RWPE1 (cell line): Measurements from ENCODE around the gene RPS28.

Source experiments
- CTCF ChIA-PET: fragments of 350-600 bp; sonication (Branson Sonifier 250); formaldehyde crosslinking; extraction: SDS; loops from one replicate; lab custom pipeline; 2021; lab: Yijun Ruan, JAX
- POLR2A ChIA-PET: fragments of 400-600 bp; formaldehyde crosslinking; extraction: SDS; loops from one replicate; lab custom pipeline; 2020; ENCODE audit warnings: antibody characterized with exemption; ENCODE audit not compliant: low non-redundant PET; lab: Yijun Ruan, JAX
- DNase-seq: peaks from one replicate; pipeline ENCODE4 v3.0.0; 2012; ENCODE audit warnings: low spot score
- H3K27ac ChIP-seq: fragments of 450-650 bp; 2 replicates; pipeline ENCODE4 v1.5.1; 2017
- TF ChIP-seq, protein P1 (sequence below): fragments of 450-650 bp; conservative IDR thresholded peaks from 2 replicates; pipeline ENCODE4 v1.5.1; 2017; ENCODE audit warnings: low read depth, mild to moderate bottlenecking

Gene RPS28

DNA sequence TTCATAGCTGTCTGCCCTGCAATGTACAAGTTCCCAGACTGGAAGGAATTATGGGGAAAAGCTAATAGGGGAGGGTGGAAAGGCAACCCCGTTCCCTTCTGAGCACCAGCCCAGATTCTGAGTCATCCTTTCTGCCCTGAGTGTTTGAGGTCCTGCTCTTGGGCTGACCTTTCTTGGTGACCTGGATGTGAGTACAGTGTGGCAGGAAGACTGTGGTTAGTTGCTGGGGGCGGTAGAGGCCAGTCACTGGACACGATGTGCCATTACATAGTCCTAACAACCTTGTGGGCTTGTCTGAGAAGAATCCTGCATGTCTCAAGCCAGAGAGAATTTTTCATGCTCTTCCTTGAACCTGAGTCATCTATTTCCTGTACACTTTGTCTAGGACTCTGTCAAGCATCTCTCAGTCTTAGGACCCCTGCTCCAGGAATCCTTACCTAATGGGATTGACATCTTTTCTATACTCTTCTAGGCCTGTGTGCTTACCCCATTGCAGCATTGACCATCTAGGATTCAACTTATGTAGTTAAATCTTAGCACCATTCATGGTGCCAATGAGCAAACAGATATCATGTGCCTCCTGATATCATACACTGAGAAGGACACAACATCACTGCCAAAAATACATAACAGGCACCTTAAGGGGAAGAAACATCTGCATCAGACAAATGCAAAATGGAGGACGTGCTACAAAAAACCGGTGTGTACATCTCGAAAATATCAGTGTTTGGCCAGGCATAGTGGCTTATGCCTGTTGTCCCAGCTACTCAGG, 34.5 kb downstream of the RPS28 start:
- peak; percentile 69 for DNase-seq
- TF ChIP-seq, protein P1, sequence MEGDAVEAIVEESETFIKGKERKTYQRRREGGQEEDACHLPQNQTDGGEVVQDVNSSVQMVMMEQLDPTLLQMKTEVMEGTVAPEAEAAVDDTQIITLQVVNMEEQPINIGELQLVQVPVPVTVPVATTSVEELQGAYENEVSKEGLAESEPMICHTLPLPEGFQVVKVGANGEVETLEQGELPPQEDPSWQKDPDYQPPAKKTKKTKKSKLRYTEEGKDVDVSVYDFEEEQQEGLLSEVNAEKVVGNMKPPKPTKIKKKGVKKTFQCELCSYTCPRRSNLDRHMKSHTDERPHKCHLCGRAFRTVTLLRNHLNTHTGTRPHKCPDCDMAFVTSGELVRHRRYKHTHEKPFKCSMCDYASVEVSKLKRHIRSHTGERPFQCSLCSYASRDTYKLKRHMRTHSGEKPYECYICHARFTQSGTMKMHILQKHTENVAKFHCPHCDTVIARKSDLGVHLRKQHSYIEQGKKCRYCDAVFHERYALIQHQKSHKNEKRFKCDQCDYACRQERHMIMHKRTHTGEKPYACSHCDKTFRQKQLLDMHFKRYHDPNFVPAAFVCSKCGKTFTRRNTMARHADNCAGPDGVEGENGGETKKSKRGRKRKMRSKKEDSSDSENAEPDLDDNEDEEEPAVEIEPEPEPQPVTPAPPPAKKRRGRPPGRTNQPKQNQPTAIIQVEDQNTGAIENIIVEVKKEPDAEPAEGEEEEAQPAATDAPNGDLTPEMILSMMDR, result no peak
- ChIA-PET POLR2A (no interaction called here), CTCF (no interaction called here)
- peak overlapping the region; percentile 77 for H3K27ac ChIP-seq

DNA sequence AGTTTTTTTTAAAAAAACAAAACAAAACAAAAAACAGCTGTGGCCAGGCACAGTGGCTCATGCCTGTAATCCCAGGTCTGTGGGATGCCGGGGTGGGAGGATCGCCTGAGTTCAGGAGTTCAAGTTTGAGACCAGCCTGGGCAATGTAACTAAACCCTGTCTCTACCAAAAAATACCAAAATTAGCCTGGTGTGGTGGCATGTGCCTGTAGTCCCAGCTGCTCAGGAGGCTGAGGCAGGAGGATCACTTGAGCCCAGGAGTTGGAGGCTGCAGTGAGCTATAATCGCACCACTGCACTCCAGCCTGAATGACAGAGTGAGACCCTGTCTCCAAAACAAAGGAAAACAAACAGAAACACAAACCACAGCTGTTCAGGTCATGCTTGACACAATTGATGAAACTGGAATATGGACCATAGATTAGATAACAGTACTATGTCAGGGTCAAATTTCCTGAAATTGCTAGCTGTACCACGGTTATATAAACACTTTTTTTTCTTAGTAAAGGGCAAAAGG, 35.8 kb downstream of the RPS28 start:
- POLR2A ChIA-PET, result no interaction called here
- TF ChIP-seq, protein P1, result no peak
- CTCF ChIA-PET, result interaction anchor here (0.6 kb wide), 1 partner anchor 153 kb away, joined by 8 read pairs; no protein-coding TSS in a partner anchor
- no peak for DNase-seq
- peak overlapping the region; percentile 77 for H3K27ac ChIP-seq

DNA sequence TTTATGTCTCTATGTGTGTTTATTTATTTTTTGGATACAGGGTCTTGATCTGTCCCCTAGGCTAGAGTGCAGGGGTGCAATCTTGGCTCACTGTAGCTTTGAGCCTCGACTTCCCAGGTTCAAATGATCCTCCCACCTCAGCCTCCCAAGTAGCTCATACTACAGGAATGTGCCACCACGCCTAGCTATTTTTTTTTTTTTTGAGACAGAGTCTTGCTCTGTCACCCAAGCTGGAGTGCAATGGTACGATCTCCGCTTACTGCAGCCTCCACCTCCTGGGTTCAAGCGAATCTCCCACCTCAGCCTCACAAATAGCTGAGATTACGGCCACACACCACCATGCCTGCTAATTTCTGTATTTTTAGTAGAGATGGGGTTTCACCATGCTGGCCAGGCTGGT, 37.7 kb downstream of the RPS28 start:
- no peak for DNase-seq
- H3K27ac ChIP-seq, result no peak overlapping the region
- POLR2A ChIA-PET, result no interaction called here
- CTCF ChIA-PET, result no interaction called here
- TF ChIP-seq, protein P1, result no peak

DNA sequence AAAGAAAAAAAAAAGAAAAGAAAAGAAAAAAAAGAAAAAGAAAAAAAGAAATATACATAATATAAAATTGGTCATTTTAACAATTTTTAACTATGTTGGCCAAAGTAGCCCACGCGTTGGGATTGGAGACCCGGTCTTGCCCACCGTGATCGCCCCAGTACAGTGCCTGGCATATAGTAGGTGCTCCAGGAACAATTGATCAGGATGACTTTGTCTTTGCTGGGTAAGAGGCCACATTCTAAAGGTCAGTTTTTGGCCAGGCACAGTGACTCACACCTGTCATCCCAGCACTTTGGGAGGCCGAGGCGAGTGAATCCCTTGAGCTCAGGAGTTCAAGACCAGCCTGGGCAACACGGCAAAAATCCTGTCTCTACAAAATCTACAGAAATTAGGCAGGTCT, 38.9 kb downstream of the RPS28 start:
- POLR2A ChIA-PET, result no interaction called here

DNA sequence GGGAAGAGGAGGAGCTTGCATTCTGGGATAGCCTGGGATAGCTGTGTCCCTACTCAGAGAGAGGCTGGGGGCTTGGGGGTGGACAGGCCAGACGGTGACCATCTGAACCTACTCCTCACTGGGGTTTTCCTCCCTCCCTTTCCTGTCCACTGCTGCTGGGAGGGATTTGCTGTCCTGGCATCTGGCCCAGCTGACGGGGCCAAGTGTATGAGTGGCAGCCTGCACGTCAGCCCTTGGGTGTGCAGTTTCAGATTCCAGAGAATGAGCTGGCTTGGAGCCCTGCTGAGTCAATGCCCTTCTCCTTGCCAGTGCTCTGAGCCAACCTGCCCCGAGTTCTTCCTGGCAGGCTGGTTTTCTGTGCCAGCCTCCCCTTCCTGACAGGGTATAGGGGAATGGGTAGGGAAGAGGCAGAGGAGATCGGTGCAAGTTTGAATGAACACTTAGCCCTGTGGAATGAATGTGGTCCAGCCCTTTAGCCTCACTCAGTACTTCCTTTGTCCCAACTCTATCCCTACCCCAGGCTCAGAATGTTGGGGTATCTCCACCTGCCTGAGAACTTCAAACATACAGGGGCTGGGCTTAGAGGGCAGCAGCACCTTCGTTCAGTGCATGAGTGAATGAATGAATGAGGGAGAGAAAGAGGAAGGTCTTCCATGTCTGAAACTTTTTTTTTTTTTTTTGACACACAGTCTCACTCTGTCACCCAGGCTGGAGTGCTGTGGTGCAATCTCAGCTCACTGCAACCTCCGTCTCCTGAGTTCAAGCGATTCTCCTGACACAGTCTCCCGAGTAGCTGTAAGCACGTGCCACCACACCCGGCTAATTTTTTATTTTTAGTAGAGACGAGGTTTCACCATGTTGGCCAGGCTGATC, 40.9 kb downstream of the RPS28 start:
- TF ChIP-seq, protein P1, result no peak
- DNase-seq, result peak; percentile 94
- peak overlapping the region; percentile 90 for H3K27ac ChIP-seq
- CTCF ChIA-PET, result interaction anchor here (3.7 kb wide), 1 partner anchor 8 kb away, joined by 14 read pairs; no protein-coding TSS in a partner anchor
- POLR2A ChIA-PET, result interaction anchor here (0.6 kb wide), 1 partner anchor 12 kb away, joined by 3 read pairs; no protein-coding TSS in a partner anchor

More for the DNA sequence above, 38.9 kb downstream of the RPS28 start:
- DNase-seq, result no peak
- CTCF ChIA-PET, result no interaction called here
- H3K27ac ChIP-seq, result peak overlapping the region; percentile 28; the same call in 1 of the 2 replicates
- TF ChIP-seq, protein P1, result no peak
